HepG2 (cell line): ENCODE measurements around the gene OTUD7B. TPM values are rescaled to one million over a fixed set of nuclear protein-coding genes. Genes with fewer than 3 reads are reported as not detected.
A peak's percentile ranks its signal among the peaks of the same experiment; 100 is the strongest.

Experiments
- AFF4 ChIP-seq: sonication (generic); formaldehyde crosslinking; IDR thresholded peaks from 2 replicates; pipeline ENCODE4 v1.4.0; 2020; ENCODE audit warnings: missing genetic modification reagents
- ARID5B ChIP-seq: IDR thresholded peaks from 2 replicates; pipeline ENCODE4 v1.4.0; 2020; ENCODE audit warnings: mild to moderate bottlenecking, missing genetic modification reagents
- DRAP1 ChIP-seq: IDR thresholded peaks from 2 replicates; pipeline ENCODE4 v1.6.1; 2016; ENCODE audit warnings: missing genetic modification reagents, missing compliant biosample characterization
- FOXJ3 ChIP-seq: sonication (generic); formaldehyde crosslinking; IDR thresholded peaks from 2 replicates; pipeline ENCODE4 v1.4.0; 2020; ENCODE audit warnings: missing genetic modification reagents, mild to moderate bottlenecking, borderline replicate concordance
- FOXK2 ChIP-seq: fragments of 450-650 bp; IDR thresholded peaks from 2 replicates; pipeline ENCODE4 v1.6.1; 2016
- NFIC ChIP-seq: IDR thresholded peaks from 2 replicates; pipeline ENCODE4 v1.6.1; 2012; ENCODE audit warnings: mild to moderate bottlenecking, low read length, inconsistent platforms
- SMC3 ChIP-seq: IDR thresholded peaks from 2 replicates; pipeline ENCODE4 v1.6.1; 2011; ENCODE audit warnings: low read length, improper control_type of control experiment
- ZFAT ChIP-seq: sonication (generic); formaldehyde crosslinking; conservative IDR thresholded peaks from 2 replicates; pipeline ENCODE4 v1.8.1; 2023; ENCODE audit warnings: missing genetic modification reagents, inconsistent platforms
- ZNF121 ChIP-seq: sonication (generic); formaldehyde crosslinking; IDR thresholded peaks from 2 replicates; pipeline ENCODE4 v1.5.0; 2020; ENCODE audit warnings: mild to moderate bottlenecking, missing genetic modification reagents
- ZNF138 ChIP-seq: sonication (generic); formaldehyde crosslinking; IDR thresholded peaks from 2 replicates; pipeline ENCODE4 v1.5.0; 2020; ENCODE audit warnings: mild to moderate bottlenecking, low read depth, missing genetic modification reagents
- ZNF280D ChIP-seq: sonication (generic); formaldehyde crosslinking; IDR thresholded peaks from 2 replicates; pipeline ENCODE4 v1.5.1; 2020; ENCODE audit warnings: mild to moderate bottlenecking, missing genetic modification reagents
- ZNF326 ChIP-seq: sonication (generic); formaldehyde crosslinking; IDR thresholded peaks from 2 replicates; pipeline ENCODE4 v1.4.0; 2020; ENCODE audit warnings: missing genetic modification reagents, borderline replicate concordance
- ZNF430 ChIP-seq: sonication (generic); formaldehyde crosslinking; IDR thresholded peaks from 2 replicates; pipeline ENCODE4 v1.9.0; 2021; ENCODE audit warnings: mild to moderate bottlenecking, missing genetic modification reagents
- ZNF609 ChIP-seq: sonication (generic); formaldehyde crosslinking; IDR thresholded peaks from 2 replicates; pipeline ENCODE4 v1.4.0; 2020; ENCODE audit warnings: mild to moderate bottlenecking, missing genetic modification reagents, borderline replicate concordance
- polyA plus RNA-seq, 8 experiments: library from polyadenylated mRNA; depleted of rRNA in 3 of 8; stranded (reverse) in 7 of 8; unstranded in 1 of 8; fragments of >200 nt; fragmentation: Illumina TruSeq in 4 of 8; extraction: Trizol in 4 of 8; gene quantifications; 2 replicates each; pipeline versions ENCODE4 v1.2.1 to v1.2.3, GENCODE V29; 2011 to 2016; ENCODE audit warnings: low read depth in 4 of 8, missing spikeins in 1 of 8, mixed read lengths in 1 of 8; ENCODE audit not compliant: insufficient read depth in 1 of 8
- total RNA-seq, 5 experiments: library from RNA; depleted of rRNA; stranded (reverse); fragments of >200 nt; fragmentation: Illumina TruSeq; extraction: Trizol; gene quantifications; 2 replicates each; pipeline ENCODE4 v1.2.3, GENCODE V29; 2016; ENCODE audit warnings: low read depth in 1 of 5

OTUD7B gene
- total and polyA plus RNA-seq, 2 of the 13 experiments (the other 11 are each of a cell fraction or from before 2014, with no cell fraction given), result 5.1 to 11.2 TPM

- TF ChIP-seq ARID5B (CRISPR knock-in tag) (peak; percentile 52; the same call in 1 of the 2 replicates), ZNF609 (peak; percentile 39; the same call in 1 of the 2 replicates), ZNF430 (no peak), ZNF326 (no peak), NFIC (peak; percentile 61; the same call in 1 of the 2 replicates), FOXJ3 (peak; percentile 24; the same call in 1 of the 2 replicates), FOXK2 (no peak), DRAP1 (no peak), ZNF138 (CRISPR knock-in tag) (no peak), ZNF121 (CRISPR knock-in tag) (no peak), ZFAT (CRISPR knock-in tag) (no peak), AFF4 (no peak), ZNF280D (no peak), SMC3 (peak; percentile 8; the same call in 1 of the 2 replicates)
Observed at GRCh38 chr1:150008699-150009098, 1.8 kb downstream of the OTUD7B start (continued).
